Measurements from ENCODE around the gene KEAP1.

KEAP1 gene

GRCh38 chr19:10499550-10500246 lies 3.5 kb downstream of the KEAP1 start:
- no peak for DNase-seq (ENCODE audit: low spot score)
- in situ Hi-C loops (cut with MboI; ENCODE audit: low sequenced_read_pairs, unreplicated experiment): no loop called here
- TF ChIP-seq CTCF (IDR thresholded peaks at IDR 0.05; ENCODE audit: borderline replicate concordance, control extremely low read depth, extremely low read depth, insufficient read depth, missing control alignments): no peak

- no peak for DNase-seq (ENCODE audit: low spot score)
- TF ChIP-seq CTCF (IDR thresholded peaks at IDR 0.05; ENCODE audit: borderline replicate concordance, control extremely low read depth, extremely low read depth, insufficient read depth, missing control alignments): no peak
- in situ Hi-C loops (cut with MboI; ENCODE audit: low sequenced_read_pairs, unreplicated experiment): no loop called here
Observed at GRCh38 chr19:10497371-10497770, 5.8 kb downstream of the KEAP1 start.

GRCh38 chr19:10491472-10492047 lies 11.6 kb downstream of the KEAP1 start:
- no peak for TF ChIP-seq CTCF (IDR thresholded peaks at IDR 0.05; ENCODE audit: borderline replicate concordance, control extremely low read depth, extremely low read depth, insufficient read depth, missing control alignments)
- DNase-seq (ENCODE audit: low spot score): no peak
- in situ Hi-C loops (cut with MboI; ENCODE audit: low sequenced_read_pairs, unreplicated experiment): no loop called here

GRCh38 chr19:10486551-10486950 lies 16.6 kb downstream of the KEAP1 start:
- TF ChIP-seq CTCF (IDR thresholded peaks at IDR 0.05; ENCODE audit: borderline replicate concordance, control extremely low read depth, extremely low read depth, insufficient read depth, missing control alignments): no peak
- in situ Hi-C loops (cut with MboI; ENCODE audit: low sequenced_read_pairs, unreplicated experiment): no loop called here
- no peak for DNase-seq (ENCODE audit: low spot score)

GRCh38 chr19:10478903-10479384 lies 24.2 kb downstream of the KEAP1 start:
- no peak for TF ChIP-seq CTCF (IDR thresholded peaks at IDR 0.05; ENCODE audit: borderline replicate concordance, control extremely low read depth, extremely low read depth, insufficient read depth, missing control alignments)
- peak; percentile 70 for DNase-seq (ENCODE audit: low spot score)
- in situ Hi-C loops (cut with MboI; ENCODE audit: low sequenced_read_pairs, unreplicated experiment): no loop called here

DNA sequence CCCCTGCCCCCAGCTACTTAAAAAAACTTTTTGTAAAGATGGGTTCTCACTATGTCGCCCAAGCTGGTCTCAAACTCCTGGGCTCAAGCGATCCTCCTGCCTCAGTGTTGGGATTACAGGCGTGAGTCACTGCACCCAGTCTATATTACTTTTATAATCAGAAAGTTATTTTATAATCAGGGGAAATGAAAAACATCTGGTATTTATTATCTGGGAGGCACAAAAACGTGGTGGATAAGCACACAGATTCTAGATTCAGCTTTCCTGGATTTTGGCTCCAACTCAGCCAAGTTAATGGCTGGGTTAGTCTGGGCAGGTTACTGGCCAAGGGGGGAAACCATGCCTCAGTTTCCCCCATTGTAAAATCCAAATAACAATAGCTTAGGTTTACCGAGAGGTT lies 24.7 kb downstream of the KEAP1 start:
- no peak for TF ChIP-seq CTCF (IDR thresholded peaks at IDR 0.05; ENCODE audit: borderline replicate concordance, control extremely low read depth, extremely low read depth, insufficient read depth, missing control alignments)
- in situ Hi-C loops (cut with MboI; ENCODE audit: low sequenced_read_pairs, unreplicated experiment): no loop called here
- no peak for DNase-seq (ENCODE audit: low spot score)

Measured in GM13976 (cell line).